Mucosa of descending colon (tissue), 3 donors: ENCODE data around the gene CENPP. TPM values are rescaled to one million over a fixed set of nuclear protein-coding genes. Genes with fewer than 3 reads are reported as not detected.
"Not testable (repeated sequence)": the region's sequence is repeated elsewhere in the genome, so short reads cannot be mapped to it uniquely, and the experiment has no call there.

ENCODE experiments used
- ATAC-seq: fragments of 200-7000 bp; cut with Tn5 transposase; one replicate; pipeline ENCODE4 v1.9.1; 2020; ENCODE audit warnings: mild to moderate bottlenecking, moderate library complexity
- DNase-seq, 3 donors: peaks; one replicate each; pipeline ENCODE4 v3.0.0-alpha.2; 2020
- H3K36me3 ChIP-seq: fragments of 200-600 bp; one replicate; pipeline ENCODE4 v1.8.0; 2021; ENCODE audit warnings: low read depth, mild to moderate bottlenecking
- H3K4me1 ChIP-seq: fragments of 200-600 bp; one replicate; pipeline ENCODE4 v1.8.0; 2021; ENCODE audit warnings: low read depth, mild to moderate bottlenecking
- H3K4me3 ChIP-seq: fragments of 200-600 bp; one replicate; pipeline ENCODE4 v1.8.0; 2021; ENCODE audit warnings: mild to moderate bottlenecking
- H3K9me3 ChIP-seq: fragments of 200-600 bp; one replicate; pipeline ENCODE4 v1.8.0; 2021; ENCODE audit warnings: mild to moderate bottlenecking
- intact Hi-C, 2 donors: fragments of 100-400 bp; cut with DNase I in 1 of 2; cut with micrococcal nuclease in 1 of 2; formaldehyde crosslinking; loops; one replicate each; pipeline versions ENCODE4 v1.11.0 to v1.11.1; 2022; cut with DNase I, micrococcal nuclease
- total RNA-seq, 3 donors: library from RNA; stranded (reverse); fragmentation: NEBNext Ultra II Directional in 2 of 3; extraction: Animal tissue kit (Norgen Biotek cat#: 25700) in 2 of 3; gene quantifications; one replicate each; pipeline versions ENCODE4 v1.2.1 to v1.2.4, GENCODE V29; 2021 to 2023
- TF ChIP-seq, protein P1 (sequence below): fragments of 200-600 bp; IDR thresholded peaks from one replicate; pipeline ENCODE4 v1.8.0; 2022; ENCODE audit warnings: antibody characterized with exemption, mild to moderate bottlenecking
- donor health status: DM: no; HTN: no; CAD: no; lungs with moderate emphysema.
- donor health status: DM: no; HTN: no; CAD: no.
- donor health status: DM: no; HTN: yes; CAD: no.

CENPP gene
- total RNA-seq, 3 donors from 2014 or later, result 2.0 to 4.9 (median 3.3) TPM

- intact Hi-C loops, result no loop called here
- ATAC-seq (no peak), DNase-seq (no peak)
- TF ChIP-seq, protein P1, sequence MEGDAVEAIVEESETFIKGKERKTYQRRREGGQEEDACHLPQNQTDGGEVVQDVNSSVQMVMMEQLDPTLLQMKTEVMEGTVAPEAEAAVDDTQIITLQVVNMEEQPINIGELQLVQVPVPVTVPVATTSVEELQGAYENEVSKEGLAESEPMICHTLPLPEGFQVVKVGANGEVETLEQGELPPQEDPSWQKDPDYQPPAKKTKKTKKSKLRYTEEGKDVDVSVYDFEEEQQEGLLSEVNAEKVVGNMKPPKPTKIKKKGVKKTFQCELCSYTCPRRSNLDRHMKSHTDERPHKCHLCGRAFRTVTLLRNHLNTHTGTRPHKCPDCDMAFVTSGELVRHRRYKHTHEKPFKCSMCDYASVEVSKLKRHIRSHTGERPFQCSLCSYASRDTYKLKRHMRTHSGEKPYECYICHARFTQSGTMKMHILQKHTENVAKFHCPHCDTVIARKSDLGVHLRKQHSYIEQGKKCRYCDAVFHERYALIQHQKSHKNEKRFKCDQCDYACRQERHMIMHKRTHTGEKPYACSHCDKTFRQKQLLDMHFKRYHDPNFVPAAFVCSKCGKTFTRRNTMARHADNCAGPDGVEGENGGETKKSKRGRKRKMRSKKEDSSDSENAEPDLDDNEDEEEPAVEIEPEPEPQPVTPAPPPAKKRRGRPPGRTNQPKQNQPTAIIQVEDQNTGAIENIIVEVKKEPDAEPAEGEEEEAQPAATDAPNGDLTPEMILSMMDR, result no peak
- Histone ChIP-seq H3K4me1 (no peaks in the 10 kb centered on the region), H3K9me3 (no peaks in the 10 kb centered on the region), H3K4me3 (no peak overlapping the region), H3K36me3 (no peaks in the 10 kb centered on the region)
These were observed 294.0 kb downstream of the CENPP start for GRCh38 chr9:92619601-92620300.

GRCh38 chr9:92620845-92621244 is 295.1 kb downstream of the CENPP start:
- Histone ChIP-seq H3K4me1 (no peaks in the 10 kb centered on the region), H3K4me3 (no peak overlapping the region), H3K36me3 (no peaks in the 10 kb centered on the region), H3K9me3 (no peaks in the 10 kb centered on the region)
- DNase-seq (no peak), ATAC-seq (no peak)
- TF ChIP-seq, protein P1, result no peak
- intact Hi-C loops, result no loop called here

GRCh38 chr9:92623936-92624335 is 298.2 kb downstream of the CENPP start:
- not testable (repeated sequence) for H3K4me3 ChIP-seq, H3K4me1 ChIP-seq

DNA sequence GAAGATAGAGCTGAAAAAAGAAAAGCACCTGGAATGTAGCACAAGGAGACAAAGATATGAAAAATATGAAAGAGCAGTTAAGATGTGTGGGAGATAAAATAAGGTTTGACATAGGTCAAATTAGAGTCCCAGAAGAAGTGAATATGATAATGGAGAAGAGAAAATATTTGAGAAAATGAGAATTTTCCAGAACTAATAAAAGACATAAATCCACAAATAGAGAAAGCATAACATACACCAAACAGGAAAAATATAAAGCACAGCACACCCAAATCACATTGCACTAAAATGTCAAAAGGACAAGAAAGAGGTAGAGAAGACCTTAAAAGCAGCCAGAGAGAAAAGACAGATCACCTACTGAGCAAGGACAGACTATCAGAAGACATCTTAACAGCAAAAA is 300.7 kb downstream of the CENPP start:
- TF ChIP-seq, protein P1, result no peak
- Histone ChIP-seq H3K4me1 (no peaks in the 10 kb centered on the region), H3K9me3 (no peaks in the 10 kb centered on the region), H3K4me3 (no peak overlapping the region), H3K36me3 (no peaks in the 10 kb centered on the region)
- ATAC-seq, result no peak
- intact Hi-C loops, result no loop called here
- no peak for DNase-seq

More at GRCh38 chr9:92623936-92624335, 298.2 kb downstream of the CENPP start:
- H3K9me3 ChIP-seq, intact Hi-C loops, DNase-seq, H3K36me3 ChIP-seq, ATAC-seq: not testable (repeated sequence)

DNA sequence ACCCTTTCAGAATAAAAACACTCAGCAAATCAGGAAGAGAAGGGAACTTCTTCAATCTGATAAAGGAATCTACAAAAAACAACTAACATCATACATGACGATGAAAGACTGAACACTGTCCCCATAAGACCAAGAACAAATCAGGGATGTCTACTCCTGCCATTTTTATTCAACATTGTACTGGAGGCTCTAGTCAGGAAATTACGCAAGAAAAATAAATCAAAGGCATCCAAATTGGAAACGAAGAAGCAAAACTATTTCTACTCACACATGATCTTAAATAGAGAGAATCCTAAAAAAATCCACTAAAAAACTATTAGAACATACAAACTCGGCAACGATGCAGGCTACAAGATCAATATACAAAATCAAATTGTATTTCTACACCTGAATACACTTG is 301.9 kb downstream of the CENPP start:
- no peak for ATAC-seq
- no peak for DNase-seq
- TF ChIP-seq, protein P1, result no peak
- Histone ChIP-seq H3K4me3 (no peak overlapping the region), H3K4me1 (no peaks in the 10 kb centered on the region), H3K36me3 (no peaks in the 10 kb centered on the region), H3K9me3 (no peaks in the 10 kb centered on the region)
- intact Hi-C loops, result no loop called here

DNA sequence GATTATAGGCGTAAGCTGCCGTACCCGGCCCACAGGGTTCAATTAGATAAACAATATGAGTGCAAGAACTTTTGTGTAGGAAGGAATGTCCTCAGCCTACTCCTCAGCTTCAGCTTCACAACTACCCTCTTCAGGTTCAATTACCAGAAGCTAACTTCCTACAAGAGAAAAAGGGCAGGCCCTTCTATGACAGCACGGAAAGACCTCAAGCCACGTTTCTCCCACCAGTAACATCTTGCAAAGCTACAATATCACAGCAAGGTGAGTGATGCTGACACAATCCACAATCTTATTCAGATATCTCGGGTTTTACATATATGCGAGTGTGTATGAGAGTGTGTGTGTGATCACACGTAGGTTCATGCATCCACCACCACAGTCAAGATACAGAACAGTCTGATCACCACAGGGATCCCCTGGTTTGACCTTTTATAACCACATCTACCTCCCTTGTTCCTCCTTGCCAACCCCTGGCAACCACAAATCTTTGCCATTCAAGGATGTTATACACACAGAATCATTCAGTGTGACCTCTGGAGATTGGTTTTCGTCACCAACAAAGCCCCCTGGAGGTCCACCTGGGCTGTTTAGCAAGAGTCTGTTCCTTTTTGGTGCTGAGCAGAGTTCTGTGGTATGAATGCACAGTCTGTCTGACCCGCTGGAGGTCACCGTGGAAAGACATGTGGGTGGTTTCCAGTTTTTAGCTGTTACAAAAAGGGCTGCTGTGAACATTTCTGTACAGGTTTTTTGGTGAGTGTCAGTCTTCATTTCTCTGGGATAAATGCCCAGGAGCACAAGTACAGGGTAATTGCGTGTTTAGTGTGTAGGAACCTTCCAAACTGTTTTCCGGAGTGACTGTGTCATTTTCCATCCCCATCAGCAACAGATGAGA is 305.9 kb downstream of the CENPP start:
- ATAC-seq (no peak), DNase-seq (no peak)
- H3K36me3 ChIP-seq, result no peaks in the 10 kb centered on the region
- H3K9me3 ChIP-seq, result no peaks in the 10 kb centered on the region
- H3K4me1 ChIP-seq, result no peaks in the 10 kb centered on the region
- no peak overlapping the region for H3K4me3 ChIP-seq
- intact Hi-C loops, result loop anchor here in 1 of 2 donors (10.0 kb wide), 1 partner anchor 287 kb away; no protein-coding TSS in a partner anchor
- TF ChIP-seq, protein P1, result no peak
